ENCODE measurements around the gene MUS81.

MUS81 gene

DNA sequence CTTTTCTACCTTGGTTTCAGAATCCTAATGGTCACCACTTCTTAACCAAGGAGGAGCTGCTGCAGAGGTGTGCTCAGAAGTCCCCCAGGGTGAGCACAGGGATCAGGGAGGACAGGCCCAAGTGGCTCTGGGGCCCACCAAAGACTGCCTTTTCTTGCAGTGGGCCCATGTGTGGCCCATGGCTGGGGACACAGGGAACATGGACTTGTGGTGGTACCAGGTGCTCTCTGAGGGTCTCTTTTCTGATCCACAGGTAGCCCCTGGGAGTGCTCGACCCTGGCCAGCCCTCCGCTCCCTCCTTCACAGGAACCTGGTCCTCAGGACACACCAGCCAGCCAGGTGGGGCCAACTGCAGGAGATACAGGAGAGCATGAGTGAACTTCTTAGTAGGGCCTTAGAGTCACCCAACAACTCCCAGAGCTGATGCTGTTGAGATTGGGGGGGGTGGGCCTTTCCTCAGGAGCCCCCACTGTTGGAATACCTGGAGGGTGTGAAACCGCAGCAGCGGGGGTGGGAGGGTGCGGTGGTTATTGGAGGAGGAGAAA, 2.0 kb downstream of the MUS81 start:
- Histone ChIP-seq H3K4me3 (ENCODE audit: insufficient read length, low read depth) (no peak overlapping the region), H3K9me3 (ENCODE audit: insufficient read depth, low read length) (no peaks in the 10 kb centered on the region), H3K36me3 (ENCODE audit: insufficient read depth, insufficient read length, low read length) (peaks cover 62% of the 10 kb centered on the region), H3K27me3 (ENCODE audit: insufficient read depth, insufficient read length) (no peaks in the 10 kb centered on the region), H3K4me1 (ENCODE audit: insufficient read depth, insufficient read length) (peaks cover 28% of the 10 kb centered on the region), H3K9ac (ENCODE audit: insufficient read length, low read depth) (peak overlapping the region; percentile 97)
- DNase-seq (ENCODE audit: low read depth, low spot score) = no peak
- TF ChIP-seq ZNF274 (IDR thresholded peaks at IDR 0.05; ENCODE audit: low read depth, low read length) (no peak), SUZ12 (IDR thresholded peaks at IDR 0.05; ENCODE audit: extremely low read depth, insufficient read depth, insufficient read length) (no peak), YY1 (IDR thresholded peaks at IDR 0.05; ENCODE audit: insufficient read depth, insufficient read length) (no peak)

DNA sequence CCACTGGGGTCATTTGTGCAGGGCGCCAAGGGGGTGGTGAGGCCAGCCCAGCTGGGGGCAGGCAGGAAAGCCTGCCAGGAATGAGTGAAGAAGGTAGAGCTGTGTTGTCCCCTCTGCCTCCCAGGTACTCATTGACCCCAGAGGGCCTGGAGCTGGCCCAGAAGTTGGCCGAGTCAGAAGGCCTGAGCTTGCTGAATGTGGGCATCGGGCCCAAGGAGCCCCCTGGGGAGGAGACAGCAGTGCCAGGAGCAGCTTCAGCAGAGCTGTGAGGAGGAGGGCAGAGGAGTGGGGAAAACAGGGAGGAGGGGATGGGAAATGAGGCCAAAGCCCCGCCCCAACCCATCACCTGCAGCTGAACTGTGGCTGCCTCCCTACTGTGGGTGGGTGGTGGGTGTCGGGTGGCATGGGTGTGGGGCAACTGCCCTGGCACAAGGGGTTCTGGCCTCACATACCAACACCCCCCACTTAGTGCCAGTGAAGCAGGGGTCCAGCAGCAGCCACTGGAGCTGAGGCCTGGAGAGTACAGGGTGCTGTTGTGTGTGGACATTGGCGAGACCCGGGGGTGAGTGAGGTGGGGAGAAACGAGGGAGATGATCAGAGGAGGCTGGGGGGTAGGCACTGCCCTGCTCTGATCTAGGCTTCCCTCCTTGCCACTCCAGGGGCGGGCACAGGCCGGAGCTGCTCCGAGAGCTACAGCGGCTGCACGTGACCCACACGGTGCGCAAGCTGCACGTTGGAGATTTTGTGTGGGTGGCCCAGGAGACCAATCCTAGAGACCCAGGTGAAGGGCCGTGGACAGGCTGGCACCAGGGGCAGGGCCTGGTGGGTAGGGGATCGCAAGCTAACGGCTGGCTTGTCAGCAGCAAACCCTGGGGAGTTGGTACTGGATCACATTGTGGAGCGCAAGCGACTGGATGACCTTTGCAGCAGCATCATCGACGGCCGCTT, 3.0 kb downstream of the MUS81 start:
- Histone ChIP-seq H3K9ac (ENCODE audit: insufficient read length, low read depth) (no peak overlapping the region), H3K27me3 (ENCODE audit: insufficient read depth, insufficient read length) (no peaks in the 10 kb centered on the region), H3K9me3 (ENCODE audit: insufficient read depth, low read length) (no peaks in the 10 kb centered on the region), H3K4me1 (ENCODE audit: insufficient read depth, insufficient read length) (peaks cover 28% of the 10 kb centered on the region), H3K36me3 (ENCODE audit: insufficient read depth, insufficient read length, low read length) (peaks cover 65% of the 10 kb centered on the region), H3K4me3 (ENCODE audit: insufficient read length, low read depth) (no peak overlapping the region)
- TF ChIP-seq ZNF274 (IDR thresholded peaks at IDR 0.05; ENCODE audit: low read depth, low read length) (no peak), YY1 (IDR thresholded peaks at IDR 0.05; ENCODE audit: insufficient read depth, insufficient read length) (no peak)
- DNase-seq (ENCODE audit: low read depth, low spot score) = no peak

DNA sequence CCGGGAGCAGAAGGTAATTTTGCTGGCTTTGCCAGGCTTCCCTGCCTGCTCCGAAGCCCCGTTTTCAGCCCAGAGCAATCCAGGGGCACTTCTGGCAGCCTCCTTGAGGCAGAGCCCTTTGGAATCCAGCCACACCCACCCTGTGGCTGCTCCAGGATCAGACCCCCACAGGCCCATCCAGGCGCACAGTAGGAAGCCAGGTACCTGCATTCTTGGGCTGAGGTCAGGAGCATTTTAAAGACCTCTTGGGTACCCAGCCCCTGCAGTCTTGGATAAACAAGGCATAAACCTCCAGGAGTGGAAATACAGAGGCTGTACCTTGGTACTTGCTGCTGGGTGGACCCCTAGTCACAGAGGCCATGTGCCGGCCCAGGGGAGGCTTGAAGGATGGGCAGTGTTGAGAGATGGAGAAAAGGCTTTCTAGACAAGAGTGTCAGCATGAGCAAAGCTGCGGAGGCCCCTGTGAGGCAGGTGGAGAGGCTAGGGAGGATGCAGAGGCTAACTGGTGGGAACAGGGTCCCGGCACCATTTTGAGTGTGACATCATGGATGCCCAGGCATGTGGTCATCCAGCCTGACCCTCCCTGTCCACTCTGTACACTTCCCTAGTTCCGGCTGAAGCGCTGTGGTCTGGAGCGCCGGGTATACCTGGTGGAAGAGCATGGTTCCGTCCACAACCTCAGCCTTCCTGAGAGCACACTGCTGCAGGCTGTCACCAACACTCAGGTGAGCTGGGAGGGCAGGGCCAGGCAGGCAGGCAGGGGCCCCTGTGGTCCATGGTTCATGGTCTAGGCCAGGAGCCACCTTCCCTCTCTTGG, 3.9 kb downstream of the MUS81 start:
- H3K4me1 ChIP-seq (ENCODE audit: insufficient read depth, insufficient read length) = peaks cover 28% of the 10 kb centered on the region
- no peak for DNase-seq (ENCODE audit: low read depth, low spot score)
- H3K9me3 ChIP-seq (ENCODE audit: insufficient read depth, low read length) = no peaks in the 10 kb centered on the region
- peaks cover 73% of the 10 kb centered on the region for H3K36me3 ChIP-seq (ENCODE audit: insufficient read depth, insufficient read length, low read length)
- no peak overlapping the region for H3K9ac ChIP-seq (ENCODE audit: insufficient read length, low read depth)
- no peak overlapping the region for H3K4me3 ChIP-seq (ENCODE audit: insufficient read length, low read depth)
- TF ChIP-seq YY1 (IDR thresholded peaks at IDR 0.05; ENCODE audit: insufficient read depth, insufficient read length) = no peak
- TF ChIP-seq SUZ12 (IDR thresholded peaks at IDR 0.05; ENCODE audit: extremely low read depth, insufficient read depth, insufficient read length) = no peak
- TF ChIP-seq ZNF274 (IDR thresholded peaks at IDR 0.05; ENCODE audit: low read depth, low read length) = no peak
- no peaks in the 10 kb centered on the region for H3K27me3 ChIP-seq (ENCODE audit: insufficient read depth, insufficient read length)

DNA sequence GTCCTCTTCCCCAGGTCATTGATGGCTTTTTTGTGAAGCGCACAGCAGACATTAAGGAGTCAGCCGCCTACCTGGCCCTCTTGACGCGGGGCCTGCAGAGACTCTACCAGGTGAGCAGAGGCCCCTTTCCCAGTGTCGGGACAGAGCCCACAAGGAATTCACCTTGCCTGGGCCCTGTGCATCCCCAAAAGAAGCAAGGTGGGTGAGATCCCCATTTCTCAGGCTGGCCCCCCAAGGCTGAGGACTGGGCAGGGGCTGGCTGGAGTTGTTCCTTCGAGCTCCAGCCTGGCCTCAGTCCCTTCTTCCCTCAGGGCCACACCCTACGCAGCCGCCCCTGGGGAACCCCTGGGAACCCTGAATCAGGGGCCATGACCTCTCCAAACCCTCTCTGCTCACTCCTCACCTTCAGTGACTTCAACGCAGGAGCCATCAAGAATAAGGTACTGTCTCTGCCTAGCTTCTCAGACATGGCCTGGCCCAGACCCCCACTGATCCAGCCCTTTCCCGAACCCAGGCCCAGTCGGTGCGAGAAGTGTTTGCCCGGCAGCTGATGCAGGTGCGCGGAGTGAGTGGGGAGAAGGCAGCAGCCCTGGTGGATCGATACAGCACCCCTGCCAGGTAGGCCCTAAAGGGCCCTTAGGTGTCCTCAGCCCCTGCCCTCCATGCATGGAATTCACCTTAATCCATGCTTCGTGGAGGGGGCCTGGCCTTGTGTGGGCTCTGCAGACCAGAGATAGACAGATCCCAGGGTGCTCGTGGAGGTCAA, 4.7 kb downstream of the MUS81 start:
- TF ChIP-seq YY1 (IDR thresholded peaks at IDR 0.05; ENCODE audit: insufficient read depth, insufficient read length) = no peak
- no peak for TF ChIP-seq SUZ12 (IDR thresholded peaks at IDR 0.05; ENCODE audit: extremely low read depth, insufficient read depth, insufficient read length)
- TF ChIP-seq ZNF274 (IDR thresholded peaks at IDR 0.05; ENCODE audit: low read depth, low read length) = no peak
- Histone ChIP-seq H3K36me3 (ENCODE audit: insufficient read depth, insufficient read length, low read length) (peaks cover 81% of the 10 kb centered on the region), H3K4me3 (ENCODE audit: insufficient read length, low read depth) (no peak overlapping the region), H3K9me3 (ENCODE audit: insufficient read depth, low read length) (no peaks in the 10 kb centered on the region), H3K27me3 (ENCODE audit: insufficient read depth, insufficient read length) (no peaks in the 10 kb centered on the region), H3K4me1 (ENCODE audit: insufficient read depth, insufficient read length) (peaks cover 28% of the 10 kb centered on the region), H3K9ac (ENCODE audit: insufficient read length, low read depth) (no peak overlapping the region)
- DNase-seq (ENCODE audit: low read depth, low spot score) = no peak

DNA sequence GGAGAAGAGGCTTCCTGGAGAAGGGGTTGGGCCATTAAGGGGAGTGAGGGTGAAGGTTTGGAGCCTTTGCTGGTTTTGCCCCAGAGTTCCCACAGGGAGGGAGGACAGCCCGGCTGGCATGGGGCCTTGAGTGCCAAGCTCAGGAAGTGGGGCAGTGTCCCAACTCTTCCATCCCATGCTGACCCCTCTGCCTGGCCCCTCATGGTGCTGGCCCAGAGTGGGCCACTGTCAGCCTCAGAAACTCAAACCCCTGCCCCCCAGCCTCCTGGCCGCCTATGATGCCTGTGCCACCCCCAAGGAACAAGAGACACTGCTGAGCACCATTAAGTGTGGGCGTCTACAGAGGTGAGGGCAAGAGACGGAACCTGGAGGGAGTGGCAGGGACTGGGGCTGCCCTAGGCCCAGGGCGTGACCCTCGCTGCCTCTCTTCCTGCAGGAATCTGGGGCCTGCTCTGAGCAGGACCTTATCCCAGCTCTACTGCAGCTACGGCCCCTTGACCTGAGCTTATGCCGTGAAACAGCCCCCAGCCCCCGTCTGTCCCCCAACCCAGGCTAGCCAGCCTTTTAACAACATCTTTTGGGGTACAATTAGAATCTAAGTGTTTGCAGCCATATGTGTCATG, 5.4 kb downstream of the MUS81 start:
- DNase-seq (ENCODE audit: low read depth, low spot score) = no peak
- Histone ChIP-seq H3K4me3 (ENCODE audit: insufficient read length, low read depth) (no peak overlapping the region), H3K9ac (ENCODE audit: insufficient read length, low read depth) (no peak overlapping the region), H3K9me3 (ENCODE audit: insufficient read depth, low read length) (no peaks in the 10 kb centered on the region), H3K27me3 (ENCODE audit: insufficient read depth, insufficient read length) (no peaks in the 10 kb centered on the region), H3K4me1 (ENCODE audit: insufficient read depth, insufficient read length) (peaks cover 33% of the 10 kb centered on the region), H3K36me3 (ENCODE audit: insufficient read depth, insufficient read length, low read length) (peaks cover 89% of the 10 kb centered on the region)
- TF ChIP-seq YY1 (IDR thresholded peaks at IDR 0.05; ENCODE audit: insufficient read depth, insufficient read length) (no peak), ZNF274 (IDR thresholded peaks at IDR 0.05; ENCODE audit: low read depth, low read length) (no peak), SUZ12 (IDR thresholded peaks at IDR 0.05; ENCODE audit: extremely low read depth, insufficient read depth, insufficient read length) (no peak)

DNA sequence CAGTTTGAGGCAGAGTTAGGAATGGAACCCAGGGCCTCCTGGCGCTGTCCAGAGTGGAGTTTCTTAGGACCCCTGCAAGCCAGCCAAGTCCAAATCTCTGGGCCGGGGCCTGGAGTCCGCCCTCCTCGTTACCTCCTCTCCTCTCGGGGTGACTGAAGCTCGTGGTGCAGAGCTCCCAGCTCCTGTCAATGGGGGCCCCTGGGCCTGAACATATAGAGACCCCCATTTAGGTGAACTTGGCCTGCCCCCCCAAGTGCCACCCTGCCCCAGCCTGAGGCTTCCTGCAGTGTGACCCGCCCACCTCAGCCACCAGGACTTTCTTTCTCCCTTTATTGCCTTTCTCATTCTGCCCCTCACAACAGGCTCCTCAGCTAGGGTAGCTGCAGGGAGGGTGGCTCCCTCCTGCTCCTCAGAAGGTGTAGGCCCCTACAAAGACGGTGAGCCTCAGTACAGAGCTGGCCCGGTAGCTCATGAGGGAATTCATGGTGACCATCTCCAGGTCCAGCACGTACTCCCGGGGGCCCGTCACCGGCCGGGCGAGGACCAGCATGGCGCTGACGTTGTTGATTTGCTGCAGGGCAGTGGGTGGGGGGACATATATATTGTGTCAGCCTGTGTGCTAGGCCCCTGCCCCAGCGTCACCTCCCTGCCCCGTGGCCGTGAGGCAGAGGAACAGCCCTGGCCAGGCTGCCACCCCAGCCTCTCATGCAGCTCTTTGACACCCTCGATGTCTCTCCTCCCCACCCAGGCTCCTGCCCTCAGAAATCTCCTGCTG, 6.5 kb downstream of the MUS81 start:
- Histone ChIP-seq H3K36me3 (ENCODE audit: insufficient read depth, insufficient read length, low read length) (peaks cover 94% of the 10 kb centered on the region), H3K4me1 (ENCODE audit: insufficient read depth, insufficient read length) (peaks cover 41% of the 10 kb centered on the region), H3K9me3 (ENCODE audit: insufficient read depth, low read length) (no peaks in the 10 kb centered on the region), H3K4me3 (ENCODE audit: insufficient read length, low read depth) (no peak overlapping the region), H3K27me3 (ENCODE audit: insufficient read depth, insufficient read length) (no peaks in the 10 kb centered on the region), H3K9ac (ENCODE audit: insufficient read length, low read depth) (peak overlapping the region; percentile 24)
- no peak for DNase-seq (ENCODE audit: low read depth, low spot score)
- TF ChIP-seq SUZ12 (IDR thresholded peaks at IDR 0.05; ENCODE audit: extremely low read depth, insufficient read depth, insufficient read length) = no peak
- no peak for TF ChIP-seq YY1 (IDR thresholded peaks at IDR 0.05; ENCODE audit: insufficient read depth, insufficient read length)
- TF ChIP-seq ZNF274 (IDR thresholded peaks at IDR 0.05; ENCODE audit: low read depth, low read length) = no peak

Data from NT2/D1 (cell line).